ENCODE measurements around the gene AAMDC.

GRCh38 chr11:77821349-77821851 is 456 bp downstream of the AAMDC start:
- TF ChIP-seq GATA3 (IDR thresholded peaks at IDR 0.05; ENCODE audit: low read depth, low read length) (no peak), GATA2 (IDR thresholded peaks at IDR 0.05; ENCODE audit: low read depth, low read length) (no peak)
